Measurements from ENCODE around the gene MICAL3.

DNA sequence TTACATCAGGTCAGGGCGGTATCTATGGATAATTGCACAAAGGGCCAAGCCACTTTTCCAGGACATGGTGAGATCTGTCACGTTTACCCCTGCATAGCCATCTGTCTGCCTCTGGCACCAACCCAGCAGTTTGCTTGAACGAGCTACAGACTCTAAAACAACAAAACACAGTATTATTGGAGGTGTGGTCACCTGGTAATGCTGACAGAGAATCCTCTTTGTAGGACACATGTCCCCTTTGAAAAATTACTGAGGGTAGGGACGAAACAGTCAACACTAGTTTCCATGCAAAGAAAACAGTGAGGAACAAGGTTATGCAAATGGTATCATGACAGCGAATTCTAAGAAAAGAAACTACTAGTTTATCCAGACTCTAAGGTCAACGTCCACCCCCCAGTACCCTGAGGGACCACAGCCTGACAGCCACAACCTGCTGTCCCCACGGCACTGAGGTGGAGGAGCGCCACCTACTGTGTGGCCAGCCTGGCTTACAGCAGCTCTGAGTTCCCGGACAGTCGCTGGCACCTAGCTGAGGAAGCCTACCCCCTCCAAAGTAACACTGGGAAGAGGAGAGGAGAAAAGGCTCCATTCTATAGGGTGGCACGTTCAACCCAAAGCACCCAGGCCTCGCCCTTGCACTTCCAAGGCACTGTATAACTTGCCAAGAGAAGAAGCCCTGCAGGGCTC, 132.7 kb downstream of the MICAL3 start:
- TF ChIP-seq POLR2AphosphoS5 (IDR thresholded peaks at IDR 0.05; ENCODE audit: low read depth, low read length) (no peak), REST (IDR thresholded peaks at IDR 0.05; ENCODE audit: insufficient read depth in 1 of 2, low read depth in 2 of 2, low read length in 2 of 2) (no peak), FOXP2 (optimal IDR thresholded peaks at IDR 0.05; ENCODE audit: borderline replicate concordance, extremely low read depth, extremely low read length, insufficient read depth) (no peak)

Measured in PFSK-1 (cell line).